Stimulated activated CD8-positive, alpha-beta memory T cell treated with anti-CD3 and anti-CD28 coated beads, Interleukin-7, amount 100 ng/mL, for 4 hours (primary cell): ENCODE results near the gene TIE1.
A peak's percentile ranks its signal among the peaks of the same experiment; 100 is the strongest.

Experiments used
- DNase-seq, 2 donors: peaks; one replicate each; pipeline ENCODE4 v3.0.0-alpha.2; 2020; ENCODE audit warnings: low read depth in 2 of 2

Gene TIE1

DNA sequence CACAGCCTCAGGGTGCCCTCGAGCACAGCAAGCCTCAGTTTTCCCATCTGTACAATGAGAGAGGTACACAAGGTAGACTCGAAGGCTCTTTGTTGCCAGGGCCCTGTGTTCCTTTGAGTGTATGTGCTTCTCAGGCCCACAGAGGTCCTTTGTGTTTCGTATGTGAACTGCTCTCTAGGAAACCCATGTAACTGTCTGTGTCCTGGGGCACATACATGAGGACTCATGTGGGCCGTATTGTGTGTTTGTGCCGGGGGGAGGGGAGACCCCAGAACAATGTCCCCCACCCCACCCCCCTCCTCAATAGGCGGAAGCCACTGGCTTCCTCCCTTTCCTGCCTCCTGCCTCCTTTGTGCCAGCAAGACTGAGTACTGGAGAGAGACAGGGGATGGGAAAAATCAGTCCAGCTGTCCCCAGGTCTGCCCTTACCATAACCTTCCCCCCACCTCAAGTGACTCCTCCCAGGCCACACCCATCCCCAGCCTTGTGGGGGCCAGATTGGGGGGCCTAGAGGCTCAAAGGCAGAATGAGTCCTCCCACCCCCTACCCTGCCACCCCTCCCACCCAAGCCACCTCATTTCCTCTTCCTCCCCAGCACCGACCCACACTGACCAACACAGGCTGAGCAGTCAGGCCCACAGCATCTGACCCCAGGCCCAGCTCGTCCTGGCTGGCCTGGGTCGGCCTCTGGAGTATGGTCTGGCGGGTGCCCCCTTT, at the start of gene TIE1:
Gene TIE1, plus strand, starts transcription at position 605 of the 717 bp plus-strand sequence. Its CDS starts 90 bp downstream, at position 695.
- no peak for DNase-seq

DNA sequence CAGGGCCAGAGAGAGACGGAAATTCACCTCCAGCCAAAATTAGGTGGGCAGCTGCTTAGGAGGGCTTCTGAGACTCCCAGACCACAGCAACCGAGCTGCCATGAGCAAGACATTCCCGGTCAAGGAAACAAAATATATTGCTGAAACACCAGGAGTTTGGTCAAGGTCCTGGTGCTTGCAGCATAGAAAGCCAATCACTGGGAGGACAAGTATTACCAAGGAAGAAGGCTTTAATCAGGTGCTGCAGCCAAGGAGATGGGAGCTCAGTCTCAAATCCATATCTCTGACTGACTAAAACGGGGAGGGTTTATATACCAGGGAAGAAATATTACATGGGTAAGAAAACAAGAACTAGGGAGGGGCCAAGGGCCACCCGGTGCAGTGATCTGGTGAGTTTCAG, 49.8 kb upstream of the TIE1 start:
- DNase-seq = no peak

DNA sequence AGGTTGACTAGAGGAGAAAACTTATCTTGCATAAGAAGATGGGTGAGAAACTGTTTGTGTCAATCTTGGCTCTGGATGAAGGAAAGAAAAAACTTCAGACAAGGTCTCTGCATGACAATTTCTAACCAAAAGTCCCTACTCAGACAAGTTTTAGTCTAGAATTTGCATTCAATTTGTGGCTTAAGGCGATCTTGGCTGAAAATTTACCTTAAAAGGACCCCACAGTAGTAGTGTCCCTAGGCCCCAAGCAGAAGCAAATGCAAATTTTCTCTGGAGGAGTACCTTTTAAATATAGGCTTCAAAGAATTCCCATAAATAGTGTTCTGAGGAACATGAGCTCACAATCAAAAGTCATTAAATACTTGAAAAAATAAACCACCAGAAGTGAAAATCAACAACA, 48.6 kb upstream of the TIE1 start:
- no peak for DNase-seq

DNA sequence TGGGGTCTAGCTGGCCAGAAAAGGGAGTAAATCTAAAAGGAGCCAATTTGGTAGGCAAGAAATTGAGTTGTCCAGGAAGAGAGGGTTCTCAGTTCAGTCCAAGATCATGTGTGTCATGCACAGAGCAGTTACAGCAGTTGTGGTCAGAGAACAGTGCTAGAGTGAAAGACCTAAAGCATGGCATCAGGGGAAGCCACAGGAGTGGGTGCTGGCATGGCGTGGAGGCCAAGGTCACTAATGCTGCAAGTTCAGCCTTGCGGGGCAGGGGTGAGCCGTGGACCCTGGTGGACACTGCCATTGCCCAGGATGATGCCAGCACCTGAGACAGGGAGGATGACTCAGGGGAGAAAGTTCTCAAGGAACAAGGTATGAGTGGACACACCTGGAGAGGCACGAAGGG, 47.6 kb upstream of the TIE1 start:
- DNase-seq = no peak

DNA sequence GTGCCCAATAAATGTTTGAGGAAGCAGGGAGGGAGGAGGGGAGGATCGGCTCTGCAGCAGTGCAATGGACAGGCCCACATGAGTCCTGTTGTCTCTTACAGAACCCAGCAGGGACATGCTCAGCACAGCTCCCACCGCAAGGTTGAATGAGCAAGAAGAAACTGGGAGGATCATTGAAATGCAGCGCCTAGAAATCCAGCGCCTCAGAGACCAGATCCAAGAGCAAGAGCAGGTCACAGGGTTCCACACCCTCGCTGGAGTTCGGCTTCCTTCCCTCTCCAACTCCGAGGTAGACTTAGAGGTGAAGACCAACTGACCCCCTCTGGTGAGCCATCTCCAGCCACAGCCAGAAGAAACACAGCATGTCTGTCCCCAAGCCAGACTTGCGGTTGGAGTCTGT, 46.9 kb upstream of the TIE1 start:
- no peak for DNase-seq

DNA sequence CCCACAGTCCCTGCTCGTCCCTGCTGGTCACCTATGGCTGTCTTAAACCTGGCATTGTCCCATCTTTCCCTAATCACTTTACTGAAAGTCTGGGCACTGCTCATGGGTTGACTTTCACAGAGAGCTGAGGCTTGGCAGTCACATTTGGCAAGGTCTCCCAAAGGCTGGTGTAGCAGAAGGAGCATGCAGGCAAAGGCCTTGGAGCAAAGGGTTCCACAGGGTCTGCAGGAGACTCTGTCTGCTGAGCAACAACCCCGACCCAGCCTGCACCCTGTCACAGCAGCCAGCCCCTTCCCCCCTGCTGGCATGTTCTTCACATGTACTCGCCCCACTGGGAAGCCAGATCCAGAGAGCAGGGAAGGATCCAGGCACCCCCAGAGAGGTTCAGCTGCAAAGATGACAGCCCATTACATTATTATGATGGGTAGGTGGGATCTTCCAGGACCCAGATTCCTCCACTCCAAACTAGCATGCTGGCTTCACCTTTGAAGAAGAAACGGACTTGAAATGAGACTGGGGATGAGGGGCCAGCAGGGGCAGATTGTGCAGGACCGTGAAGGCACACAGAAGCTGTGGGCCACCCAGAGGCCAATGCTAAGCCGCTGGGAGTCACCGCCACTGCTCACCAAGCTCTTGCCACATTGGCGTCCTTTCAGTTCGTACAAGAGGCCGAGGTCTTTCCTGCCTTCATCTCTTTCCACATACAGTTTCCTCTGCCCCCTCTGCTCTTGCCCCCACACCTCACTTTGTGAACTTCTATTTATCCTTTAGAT, 45.2 kb upstream of the TIE1 start:
- no peak for DNase-seq

DNA sequence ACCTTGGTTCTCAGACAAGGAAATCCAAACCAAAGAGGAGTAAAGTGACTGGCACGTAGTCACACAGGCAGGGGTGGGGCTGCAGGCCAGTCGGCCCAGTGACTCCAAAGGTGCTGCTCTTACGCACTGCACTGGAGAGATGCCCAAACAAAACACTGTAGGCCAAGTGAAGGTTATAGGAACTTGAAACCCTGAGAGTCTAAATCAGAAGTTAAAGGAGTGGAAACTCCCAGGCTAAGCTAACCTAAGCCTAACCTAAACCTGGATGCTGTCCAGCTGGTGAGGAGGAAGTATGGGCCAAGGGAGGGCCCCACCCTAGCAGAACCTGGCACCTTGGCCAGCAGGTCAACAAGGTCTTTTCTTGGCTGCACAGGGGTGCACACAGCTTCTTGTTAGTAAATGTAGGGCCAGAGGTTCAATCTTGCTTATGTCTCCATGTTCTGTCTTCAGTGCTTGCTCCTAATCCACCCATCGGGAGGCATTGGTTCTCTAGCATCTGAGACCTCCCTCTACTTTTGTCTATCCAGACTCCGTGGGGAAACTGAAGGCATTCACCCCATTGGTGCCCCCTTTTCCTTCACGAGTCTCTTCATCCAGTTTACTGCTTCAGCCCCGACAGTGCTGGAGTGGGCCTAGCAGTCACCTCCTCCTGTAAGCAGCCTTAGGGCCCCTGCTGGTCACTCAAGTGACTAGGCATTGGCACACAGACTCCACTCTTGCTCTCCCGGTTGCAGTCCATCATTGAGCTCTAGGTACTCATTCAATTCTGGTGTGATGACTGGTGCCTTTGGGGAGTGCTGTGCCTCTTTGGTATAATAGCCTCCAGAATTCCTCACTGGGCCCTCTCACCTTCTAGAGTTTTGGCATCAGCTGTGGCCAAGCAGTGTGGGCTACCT, 43.9 kb upstream of the TIE1 start:
- DNase-seq = no peak

DNA sequence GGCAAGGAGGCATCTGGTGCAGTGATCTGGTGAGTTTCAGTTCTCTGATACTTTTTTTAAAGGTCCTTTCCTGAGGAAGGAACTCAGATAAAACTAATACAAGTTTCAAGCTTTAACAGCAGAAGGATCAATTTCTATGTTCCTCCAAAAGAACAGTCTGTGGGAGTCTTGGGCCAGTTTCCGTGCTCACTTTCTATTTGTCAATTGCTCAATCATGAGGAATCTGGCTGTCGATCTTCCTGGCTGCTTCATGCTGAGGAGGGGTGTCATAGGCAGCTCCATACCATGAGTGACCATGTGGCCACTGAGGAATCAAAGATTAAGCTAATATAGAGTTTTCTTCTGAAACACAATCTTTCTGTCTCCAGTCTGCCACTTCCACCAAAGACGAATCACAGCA, 42.4 kb upstream of the TIE1 start:
- DNase-seq = no peak

DNA sequence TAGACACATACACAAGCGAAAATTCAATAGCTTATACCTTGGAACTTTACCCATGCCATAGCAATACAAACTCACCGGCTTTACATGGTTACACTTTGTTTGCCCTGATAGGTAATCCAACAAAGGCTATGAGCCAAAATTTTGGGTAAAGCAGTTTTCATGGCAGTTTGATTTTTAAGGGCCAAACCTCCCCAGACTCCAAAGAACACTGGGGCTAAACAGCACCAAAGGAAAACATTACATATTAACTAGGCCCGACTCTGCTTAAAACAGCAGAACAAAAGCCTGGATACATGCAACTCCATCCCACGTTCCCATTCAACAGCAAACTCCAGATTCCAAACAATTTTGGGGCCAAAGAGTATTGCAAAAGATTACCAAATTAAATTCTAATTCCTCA, 35.4 kb upstream of the TIE1 start:
- DNase-seq = no peak

DNA sequence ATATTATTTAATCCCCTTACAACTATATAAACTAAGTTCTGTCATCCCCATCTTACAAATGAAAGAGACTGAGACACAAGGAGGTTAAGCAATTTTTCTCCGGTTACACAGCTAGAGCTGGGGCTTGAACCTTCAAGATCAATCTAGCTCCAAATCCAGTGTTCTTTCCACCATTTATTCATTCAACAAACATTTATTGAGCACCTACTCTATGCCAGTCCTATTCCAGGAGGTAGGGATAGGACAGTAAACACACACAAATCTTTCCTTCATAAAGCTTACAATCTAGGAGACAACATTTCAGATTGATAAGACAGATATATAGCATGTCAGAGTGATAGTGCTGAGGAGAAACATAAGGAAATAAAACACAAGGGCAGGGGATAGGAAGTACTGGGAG, 33.9 kb upstream of the TIE1 start:
- DNase-seq = no peak

DNA sequence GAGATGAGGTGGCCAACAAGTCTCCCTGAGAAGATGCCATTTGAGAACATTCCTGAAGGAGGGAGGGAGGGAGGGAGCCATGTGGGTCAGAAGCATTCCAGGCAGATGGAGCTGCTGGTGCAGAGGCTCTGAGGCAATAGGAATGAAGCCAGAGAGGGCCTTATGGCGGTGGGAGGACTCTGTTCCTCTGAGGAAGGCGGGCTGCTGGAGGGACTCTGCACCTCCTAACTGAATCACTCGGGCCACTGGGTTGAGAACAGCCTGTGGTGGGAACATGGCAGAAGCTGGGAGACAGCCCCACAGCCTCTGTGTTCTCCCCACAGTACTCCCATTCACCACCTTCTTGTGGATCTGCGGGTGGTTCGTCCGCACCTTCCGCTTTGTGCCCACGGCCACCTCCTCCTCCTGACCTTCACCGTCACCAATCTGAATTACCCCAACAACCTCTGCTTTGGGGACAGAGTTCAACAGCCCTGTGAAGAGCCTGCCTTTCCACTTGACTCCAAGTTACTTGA, 33.4 kb upstream of the TIE1 start:
- no peak for DNase-seq

DNA sequence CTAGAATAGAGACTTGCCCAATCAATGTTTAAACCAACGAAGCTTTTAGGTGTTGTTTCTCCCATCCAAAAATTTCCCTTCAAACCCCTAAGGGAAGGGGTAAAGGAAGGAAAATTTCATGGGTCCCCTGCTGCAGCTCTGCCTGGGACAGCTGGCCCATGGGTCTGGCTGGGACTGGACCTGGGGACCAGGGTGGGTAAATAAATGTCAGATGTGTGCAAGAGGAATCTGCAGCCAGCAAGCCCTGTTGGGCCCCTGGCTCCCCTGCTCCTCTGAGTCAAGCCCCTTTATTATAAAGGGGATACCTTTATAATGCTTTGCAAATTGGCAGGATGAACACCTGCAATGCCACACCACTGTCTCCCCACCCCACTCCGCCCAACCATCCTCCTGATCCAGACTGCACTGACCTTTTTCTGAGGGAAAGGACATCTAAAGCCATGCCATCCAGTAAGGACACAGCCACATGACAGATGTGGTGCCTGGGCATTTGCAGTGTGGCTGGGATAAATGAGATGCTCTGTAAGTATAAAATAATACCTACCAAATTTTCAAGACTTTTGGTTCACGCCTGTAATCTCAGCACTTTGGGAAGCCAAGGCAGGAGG, 32.9 kb upstream of the TIE1 start:
- no peak for DNase-seq

DNA sequence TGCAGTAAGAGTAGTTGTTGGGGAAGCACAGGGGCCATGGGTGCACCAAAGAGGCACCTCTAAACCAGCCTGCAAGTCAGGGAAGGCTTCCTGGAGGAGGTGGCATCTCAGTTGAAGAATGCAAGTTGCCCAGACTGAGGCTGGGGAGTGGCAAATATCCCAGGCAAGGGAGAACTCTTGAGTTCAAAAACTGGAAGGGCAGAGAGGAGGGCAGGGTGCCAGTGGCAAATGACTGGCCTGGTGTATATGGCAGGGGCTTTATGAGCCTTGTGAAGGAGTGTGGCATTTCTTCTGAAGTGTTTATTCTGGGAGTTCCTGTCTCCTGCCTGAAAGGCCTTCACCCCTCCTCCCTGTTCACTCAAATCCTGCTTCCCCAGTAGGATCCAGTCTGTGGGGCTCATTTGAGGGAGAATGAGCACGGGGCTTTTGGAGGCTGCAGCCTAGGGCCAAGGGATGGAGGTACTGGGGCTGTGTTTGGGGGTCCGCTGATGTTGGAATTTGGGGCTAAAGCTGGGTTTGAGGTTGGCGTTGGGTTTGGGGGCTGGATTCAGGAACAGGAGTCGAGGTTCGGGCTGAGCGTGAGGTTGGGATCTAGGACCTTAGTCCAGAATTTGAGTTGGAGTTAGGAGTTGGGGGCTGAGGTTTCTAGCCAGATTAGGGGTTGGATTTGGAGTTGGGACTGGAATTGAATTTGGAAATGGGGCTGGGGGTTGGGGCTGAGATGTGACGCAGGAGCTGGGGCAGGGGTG, 31.0 kb upstream of the TIE1 start, which contains the start of gene TMEM125:
Gene TMEM125, plus strand, starts transcription at position 357 of the 749 bp plus-strand sequence. CDS start 2,740 bp downstream, outside the sequence.
- no peak for DNase-seq

DNA sequence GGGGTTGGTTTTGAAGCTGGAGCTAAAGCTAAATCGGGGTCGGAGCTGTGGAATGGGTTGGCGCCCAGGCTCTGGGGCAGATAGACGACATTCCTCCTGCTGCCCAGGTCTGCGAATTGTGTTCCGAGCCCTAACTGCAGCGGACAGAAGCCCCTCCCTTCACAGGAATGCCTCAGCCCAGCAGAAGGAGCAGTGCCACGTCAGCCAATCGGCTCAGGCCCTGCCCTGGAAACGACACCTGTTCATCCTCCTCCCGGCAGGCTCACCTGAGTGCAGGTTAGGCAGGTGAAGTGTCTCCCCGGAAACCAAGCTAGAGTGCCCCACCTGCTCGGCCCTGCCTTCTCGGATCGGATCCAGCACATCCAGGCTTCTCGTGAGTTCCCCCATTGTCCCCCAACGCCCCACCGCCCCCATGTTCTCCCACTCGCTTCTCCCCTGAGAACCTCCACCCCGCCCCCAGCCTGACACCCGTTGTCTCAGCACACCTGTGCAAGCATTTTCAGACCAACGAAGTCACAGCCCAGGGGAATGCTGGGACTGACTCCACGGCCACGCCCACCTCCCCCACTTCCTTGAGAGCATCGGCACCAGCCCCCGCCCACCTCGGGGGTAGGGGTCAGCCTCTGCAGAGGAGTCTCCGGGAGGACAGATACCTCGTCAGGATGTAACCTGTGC, 30.2 kb upstream of the TIE1 start:
- DNase-seq = peak in 1 of 2 donors; percentile 5

DNA sequence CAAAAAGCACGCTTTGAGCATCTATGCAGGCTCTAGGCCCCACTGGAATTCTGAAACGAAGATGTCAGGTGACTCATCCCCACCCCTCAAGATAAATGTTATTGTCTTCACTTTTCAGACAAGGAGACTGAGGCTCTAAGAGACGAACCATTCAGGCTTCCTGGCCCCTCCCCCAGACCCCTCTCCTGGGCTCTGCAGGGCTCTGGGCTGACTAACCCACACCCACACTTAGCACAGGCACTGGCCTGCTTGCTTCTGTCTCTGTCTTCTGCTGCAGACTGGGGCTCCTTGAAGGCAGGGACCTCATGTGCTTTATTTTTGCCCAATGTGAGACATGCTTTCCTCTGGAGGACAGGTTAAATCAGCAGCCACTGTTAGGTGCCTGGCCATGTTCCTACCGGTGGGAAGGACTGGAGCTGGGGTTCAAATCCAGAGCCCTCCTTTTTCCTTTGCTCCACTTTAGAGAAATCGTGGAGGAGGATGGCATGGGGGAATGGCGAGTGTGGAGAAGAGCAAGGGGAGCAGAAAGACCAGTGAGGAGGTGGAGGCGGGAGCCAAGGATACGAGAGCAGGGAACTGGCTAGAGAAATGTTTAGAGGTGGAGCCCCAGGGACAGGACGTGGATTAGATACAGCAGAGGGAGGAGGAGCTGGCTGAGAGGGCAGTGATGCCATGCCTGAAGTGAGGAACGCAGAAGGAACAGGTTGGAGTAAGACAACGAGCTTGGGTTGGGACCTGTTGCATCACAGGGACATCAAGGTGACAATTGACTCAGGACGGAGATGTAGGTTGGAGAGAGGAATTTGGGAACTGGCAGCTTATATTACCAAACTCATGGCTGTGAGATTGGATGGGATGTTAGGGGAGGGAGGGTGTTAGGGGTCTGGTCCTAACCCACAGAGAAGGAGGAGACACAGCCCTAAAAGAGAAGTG, 29.3 kb upstream of the TIE1 start:
- DNase-seq = no peak

DNA sequence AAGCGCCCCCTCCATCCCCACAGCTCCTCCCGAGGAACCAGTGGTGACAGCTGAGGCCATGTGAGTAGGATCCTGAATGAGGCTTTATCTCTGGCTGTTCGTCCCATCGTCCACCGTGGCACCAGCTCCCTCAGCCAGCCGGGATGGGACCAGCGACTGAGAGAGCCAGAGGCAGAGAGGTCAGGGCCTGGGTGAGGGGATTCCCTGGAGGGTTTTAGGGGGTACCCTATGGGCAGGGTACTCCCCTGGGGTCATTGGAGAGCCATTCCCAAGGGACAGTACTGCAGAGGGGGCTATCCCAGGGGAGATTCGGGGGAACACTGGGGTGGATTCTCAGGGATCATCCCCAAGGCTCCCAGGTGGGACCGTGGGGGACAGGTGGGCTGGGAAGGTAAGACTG, 28.6 kb upstream of the TIE1 start:
- no peak for DNase-seq

DNA sequence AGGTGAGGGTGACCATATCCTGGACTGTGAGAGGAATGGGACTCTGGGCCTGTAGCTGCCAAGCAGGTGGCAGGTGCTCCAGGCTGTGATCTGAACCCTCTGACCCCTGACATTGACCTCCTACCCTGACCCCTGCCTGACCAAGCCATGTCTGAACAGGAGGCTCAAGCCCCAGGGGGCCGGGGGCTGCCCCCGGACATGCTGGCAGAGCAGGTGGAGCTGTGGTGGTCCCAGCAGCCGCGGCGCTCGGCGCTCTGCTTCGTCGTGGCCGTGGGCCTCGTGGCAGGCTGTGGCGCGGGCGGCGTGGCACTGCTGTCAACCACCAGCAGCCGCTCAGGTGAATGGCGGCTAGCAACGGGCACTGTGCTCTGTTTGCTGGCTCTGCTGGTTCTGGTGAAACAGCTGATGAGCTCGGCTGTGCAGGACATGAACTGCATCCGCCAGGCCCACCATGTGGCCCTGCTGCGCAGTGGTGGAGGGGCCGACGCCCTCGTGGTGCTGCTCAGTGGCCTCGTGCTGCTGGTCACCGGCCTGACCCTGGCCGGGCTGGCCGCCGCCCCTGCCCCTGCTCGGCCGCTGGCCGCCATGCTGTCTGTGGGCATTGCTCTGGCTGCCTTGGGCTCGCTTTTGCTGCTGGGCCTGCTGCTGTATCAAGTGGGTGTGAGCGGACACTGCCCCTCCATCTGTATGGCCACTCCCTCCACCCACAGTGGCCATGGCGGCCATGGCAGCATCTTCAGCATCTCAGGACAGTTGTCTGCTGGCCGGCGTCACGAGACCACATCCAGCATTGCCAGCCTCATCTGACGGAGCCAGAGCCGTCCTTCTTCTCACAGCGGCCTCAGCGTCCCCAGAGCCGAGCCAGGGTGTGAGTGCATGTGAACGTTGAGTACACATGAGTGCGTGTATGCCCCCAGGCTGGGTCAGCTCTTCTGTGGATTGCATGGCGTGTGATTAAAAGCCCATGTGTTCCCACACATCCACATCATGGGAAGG, 27.9 kb upstream of the TIE1 start:
- no peak for DNase-seq

DNA sequence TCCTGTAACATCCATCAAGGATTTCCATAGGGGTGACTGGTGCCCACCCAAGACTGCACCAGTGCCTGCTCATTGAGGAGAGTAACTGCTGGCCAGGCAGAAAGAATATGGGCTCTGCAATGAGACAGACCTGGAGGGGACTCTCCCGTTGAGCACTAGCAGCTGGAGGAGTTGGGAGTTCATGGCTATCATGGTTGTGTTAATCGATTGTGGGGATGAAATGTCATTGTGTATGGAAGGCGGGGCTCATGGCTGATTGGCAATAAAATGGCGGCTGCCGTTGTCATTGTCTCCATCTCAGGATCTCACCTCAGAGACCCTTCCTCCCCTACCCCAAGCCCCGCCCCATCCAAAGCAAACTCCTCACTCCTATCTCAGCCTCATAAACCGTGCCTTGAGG, 27.1 kb upstream of the TIE1 start:
- no peak for DNase-seq
